Breast epithelium (tissue), 3 donors: Measurements from ENCODE around the gene LRRC36.

Experiments used
- CTCF ChIP-seq, 3 donors: fragments of 450-650 bp; IDR thresholded peaks; one replicate each; pipeline ENCODE4 v1.5.1; 2016 to 2017; ENCODE audit warnings: antibody characterized with exemption in 3 of 3, mild to moderate bottlenecking in 3 of 3, moderate library complexity in 3 of 3
- POLR2A ChIP-seq: fragments of 450-650 bp; IDR thresholded peaks from one replicate; pipeline ENCODE4 v1.6.1; 2016; ENCODE audit warnings: antibody characterized with exemption, mild to moderate bottlenecking, moderate library complexity

- no peak for TF ChIP-seq CTCF (IDR thresholded peaks at IDR 0.05)
- TF ChIP-seq POLR2A = no peak
Observed at GRCh38 chr16:67426022-67426421, 99.4 kb downstream of the LRRC36 start.
